ENCODE results near the gene RXRA. TPM values are rescaled to one million over a fixed set of nuclear protein-coding genes. Genes with fewer than 3 reads are reported as not detected.

RXRA gene
- total and polyA plus RNA-seq, 2 of the 13 experiments (the other 11 are each of a cell fraction or from before 2014, with no cell fraction given) = 18.9 to 29.2 TPM

- no peak for TF ChIP-seq ZNF788 (CRISPR knock-in tag; IDR thresholded peaks at IDR 0.05; ENCODE audit: borderline replicate concordance)
- TF ChIP-seq ZNF724P (CRISPR knock-in tag; IDR thresholded peaks at IDR 0.05; ENCODE audit: borderline replicate concordance) = peak; percentile 33; the same call in 1 of the 2 replicates
- TF ChIP-seq, protein P1, sequence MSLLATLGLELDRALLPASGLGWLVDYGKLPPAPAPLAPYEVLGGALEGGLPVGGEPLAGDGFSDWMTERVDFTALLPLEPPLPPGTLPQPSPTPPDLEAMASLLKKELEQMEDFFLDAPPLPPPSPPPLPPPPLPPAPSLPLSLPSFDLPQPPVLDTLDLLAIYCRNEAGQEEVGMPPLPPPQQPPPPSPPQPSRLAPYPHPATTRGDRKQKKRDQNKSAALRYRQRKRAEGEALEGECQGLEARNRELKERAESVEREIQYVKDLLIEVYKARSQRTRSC (CRISPR knock-in tag; IDR thresholded peaks at IDR 0.05; ENCODE audit: low read depth) = no peak
- no peak for TF ChIP-seq PTBP1 (IDR thresholded peaks at IDR 0.05; ENCODE audit: low read depth, low read length, poor library complexity, severe bottlenecking)
- peak; percentile 93 for TF ChIP-seq ZMYM3 (CRISPR knock-in tag; IDR thresholded peaks at IDR 0.05)
- TF ChIP-seq SAFB2 (CRISPR knock-in tag; IDR thresholded peaks at IDR 0.05; ENCODE audit: borderline replicate concordance, low read depth) = no peak
- TF ChIP-seq, protein P2, sequence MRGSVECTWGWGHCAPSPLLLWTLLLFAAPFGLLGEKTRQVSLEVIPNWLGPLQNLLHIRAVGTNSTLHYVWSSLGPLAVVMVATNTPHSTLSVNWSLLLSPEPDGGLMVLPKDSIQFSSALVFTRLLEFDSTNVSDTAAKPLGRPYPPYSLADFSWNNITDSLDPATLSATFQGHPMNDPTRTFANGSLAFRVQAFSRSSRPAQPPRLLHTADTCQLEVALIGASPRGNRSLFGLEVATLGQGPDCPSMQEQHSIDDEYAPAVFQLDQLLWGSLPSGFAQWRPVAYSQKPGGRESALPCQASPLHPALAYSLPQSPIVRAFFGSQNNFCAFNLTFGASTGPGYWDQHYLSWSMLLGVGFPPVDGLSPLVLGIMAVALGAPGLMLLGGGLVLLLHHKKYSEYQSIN (CRISPR knock-in tag; IDR thresholded peaks at IDR 0.05; ENCODE audit: borderline replicate concordance) = no peak
- TF ChIP-seq JDP2 (CRISPR knock-in tag; IDR thresholded peaks at IDR 0.05; ENCODE audit: borderline replicate concordance) = no peak
- no peak for TF ChIP-seq POLR2AphosphoS5 (IDR thresholded peaks at IDR 0.05; ENCODE audit: low read depth, low read length)
- no peak for TF ChIP-seq XRCC5 (optimal IDR thresholded peaks at IDR 0.05; ENCODE audit: low read length)
- no peak for TF ChIP-seq ZNF12 (CRISPR knock-in tag; IDR thresholded peaks at IDR 0.05)
- no peak for TF ChIP-seq PHF21A (CRISPR knock-in tag; IDR thresholded peaks at IDR 0.05)
- no peak for TF ChIP-seq STAG1 (CRISPR knock-in tag; IDR thresholded peaks at IDR 0.05)
- no peak for TF ChIP-seq PAX8 (CRISPR knock-in tag; IDR thresholded peaks at IDR 0.05; ENCODE audit: borderline replicate concordance)
- no peak for TF ChIP-seq RXRA (CRISPR knock-in tag; IDR thresholded peaks at IDR 0.05)
- no peak; the same call in 1 of the 2 replicates for TF ChIP-seq MIER3 (CRISPR knock-in tag; IDR thresholded peaks at IDR 0.05; ENCODE audit: borderline replicate concordance)
- no peak for TF ChIP-seq ZNF652 (CRISPR knock-in tag; IDR thresholded peaks at IDR 0.05; ENCODE audit: borderline replicate concordance, low read depth)
- no peak for TF ChIP-seq RFXAP (CRISPR knock-in tag; IDR thresholded peaks at IDR 0.05; ENCODE audit: borderline replicate concordance)
- TF ChIP-seq, protein P3, sequence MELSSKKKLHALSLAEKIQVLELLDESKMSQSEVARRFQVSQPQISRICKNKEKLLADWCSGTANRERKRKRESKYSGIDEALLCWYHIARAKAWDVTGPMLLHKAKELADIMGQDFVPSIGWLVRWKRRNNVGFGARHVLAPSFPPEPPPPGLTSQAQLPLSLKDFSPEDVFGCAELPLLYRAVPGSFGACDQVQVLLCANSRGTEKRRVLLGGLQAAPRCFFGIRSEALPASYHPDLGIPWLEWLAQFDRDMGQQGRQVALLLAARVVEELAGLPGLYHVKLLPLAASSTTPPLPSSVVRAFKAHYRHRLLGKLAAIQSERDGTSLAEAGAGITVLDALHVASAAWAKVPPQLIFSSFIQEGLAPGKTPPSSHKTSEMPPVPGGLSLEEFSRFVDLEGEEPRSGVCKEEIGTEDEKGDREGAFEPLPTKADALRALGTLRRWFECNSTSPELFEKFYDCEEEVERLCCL (CRISPR knock-in tag; IDR thresholded peaks at IDR 0.05; ENCODE audit: borderline replicate concordance) = no peak
- TF ChIP-seq ATF4 (CRISPR knock-in tag; IDR thresholded peaks at IDR 0.05) = no peak
- peak; percentile 99 for TF ChIP-seq ZSCAN25 (CRISPR knock-in tag; IDR thresholded peaks at IDR 0.05)
- peak; percentile 77 for TF ChIP-seq ZBTB38 (CRISPR knock-in tag; IDR thresholded peaks at IDR 0.05)
- TF ChIP-seq ZNF879 (CRISPR knock-in tag; IDR thresholded peaks at IDR 0.05) = no peak
- TF ChIP-seq CBX5 (CRISPR knock-in tag; IDR thresholded peaks at IDR 0.05; ENCODE audit: borderline replicate concordance) = no peak
- no peak for TF ChIP-seq TOPORS (CRISPR knock-in tag; IDR thresholded peaks at IDR 0.05)
- 0 out of 2 replicates have a peak, but pooled peaks have one; percentile 47 for TF ChIP-seq ZBTB7A (CRISPR knock-in tag; IDR thresholded peaks at IDR 0.05)
- no peak for TF ChIP-seq ZNF792 (CRISPR knock-in tag; IDR thresholded peaks at IDR 0.05)
- 0 out of 2 replicates have a peak, but pooled peaks have one; percentile 44 for TF ChIP-seq IRF2 (CRISPR knock-in tag; IDR thresholded peaks at IDR 0.05)
Observed at GRCh38 chr9:134369416-134370212, 43.4 kb downstream of the RXRA start (continued).
